NCI-H1694 (cell line): Measurements from ENCODE around the gene CD68.
"Not testable (repeated sequence)": the region's sequence is repeated elsewhere in the genome, so short reads cannot be mapped to it uniquely, and the experiment has no call there.

Experiments used
- DNase-seq: peaks from one replicate; lab custom pipeline; 2025; lab: John Stamatoyannopoulos, UW

CD68 gene

GRCh38 chr17:7613769-7614424 is 34.5 kb downstream of the CD68 start:
- no peak for DNase-seq

GRCh38 chr17:7614425-7615264 is 35.2 kb downstream of the CD68 start, which contains the start of gene FXR2:
FXR2 (minus strand) TSS chr17:7614897; CDS start chr17:7614532, 365 bp downstream.
- peak; percentile 99 for DNase-seq

GRCh38 chr17:7615265-7615747 is 35.9 kb downstream of the CD68 start:
- DNase-seq = no peak

GRCh38 chr17:7618608-7619007 is 39.2 kb downstream of the CD68 start:
- DNase-seq = no peak

GRCh38 chr17:7620835-7621234 is 41.4 kb downstream of the CD68 start:
- no peak for DNase-seq

- no peak for DNase-seq
These were observed 44.2 kb downstream of the CD68 start for GRCh38 chr17:7623661-7624060.

GRCh38 chr17:7625749-7626148 is 46.3 kb downstream of the CD68 start:
- DNase-seq = not testable (repeated sequence)

GRCh38 chr17:7626307-7626706 is 46.9 kb downstream of the CD68 start:
- no peak for DNase-seq

- no peak for DNase-seq
These were observed 47.5 kb downstream of the CD68 start for GRCh38 chr17:7626956-7627249.

GRCh38 chr17:7627250-7628121 is 48.0 kb downstream of the CD68 start, which contains the start of gene SAT2:
SAT2 (minus strand) TSS chr17:7627821; CDS start chr17:7627635, 186 bp downstream.
- peak; percentile 90 for DNase-seq

GRCh38 chr17:7629939-7630571 is 50.6 kb downstream of the CD68 start, which contains the start of gene SHBG:
SHBG (plus strand) TSS chr17:7630135; CDS start chr17:7630173, 38 bp downstream.
- no peak for DNase-seq
